GM12878 (cell line): ENCODE measurements around the gene WDR93. TPM values are rescaled to one million over a fixed set of nuclear protein-coding genes. Genes with fewer than 3 reads are reported as not detected.

Experiments used
- ASH2L ChIP-seq: fragments of 300-600, 200-600 bp; sonication (generic); IDR thresholded peaks from 2 replicates; pipeline ENCODE4 v1.6.1; 2017; ENCODE audit warnings: low read depth, mild to moderate bottlenecking, borderline replicate concordance
- BACH1 ChIP-seq: fragments of 450-650 bp; IDR thresholded peaks from 2 replicates; pipeline ENCODE4 v1.6.1; 2017; ENCODE audit warnings: mild to moderate bottlenecking, borderline replicate concordance
- BCL11A ChIP-seq: IDR thresholded peaks from 2 replicates; pipeline ENCODE4 v1.6.1; 2011; ENCODE audit warnings: low read depth, low read length
- BHLHE40 ChIP-seq, 2 experiments: fragments of 450-650 bp in 1 of 2; IDR thresholded peaks; 2 replicates each; pipeline ENCODE4 v1.6.1; 2011 to 2017; ENCODE audit warnings: low read depth in 2 of 2, borderline replicate concordance in 1 of 2, improper control_type of control experiment in 1 of 2, low read length in 1 of 2, mild to moderate bottlenecking in 1 of 2
- BRCA1 ChIP-seq: IDR thresholded peaks from 2 replicates; pipeline ENCODE4 v1.6.1; 2011; ENCODE audit warnings: low read depth, low read length, improper control_type of control experiment
- CTCF ChIP-seq, 3 experiments: IDR thresholded peaks in 2 of 3; conservative IDR thresholded peaks in 1 of 3; 2 replicates each; pipeline ENCODE4 v1.5.1; 2011; ENCODE audit warnings: low read depth in 3 of 3, low read length in 3 of 3, mild to moderate bottlenecking in 3 of 3, control low read depth in 2 of 3, moderate library complexity in 2 of 3, inconsistent platforms in 1 of 3, mixed read lengths in 1 of 3; ENCODE audit not compliant: control insufficient read depth in 2 of 3, insufficient read depth in 1 of 3; ENCODE audit errors: extremely low read depth in 1 of 3
- DPF2 ChIP-seq: fragments of 450-650 bp; IDR thresholded peaks from 2 replicates; pipeline ENCODE4 v1.6.1; 2017; ENCODE audit warnings: mild to moderate bottlenecking
- EP300 ChIP-seq, 2 experiments: fragments of 150-350 bp in 1 of 2; IDR thresholded peaks; 2 replicates each; pipeline ENCODE4 v1.6.1; 2011 to 2012; ENCODE audit warnings: low read depth in 2 of 2, low read length in 2 of 2, borderline replicate concordance in 1 of 2, improper control_type of control experiment in 1 of 2, inconsistent platforms in 1 of 2; ENCODE audit not compliant: control insufficient read depth in 1 of 2
- GATAD2B ChIP-seq: fragments of 450-650 bp; conservative IDR thresholded peaks from 2 replicates; pipeline ENCODE4 v1.6.1; 2017; ENCODE audit warnings: low read depth, mild to moderate bottlenecking, moderate library complexity
- IKZF1 ChIP-seq: fragments of 450-650 bp; conservative IDR thresholded peaks from 2 replicates; pipeline ENCODE4 v1.6.1; 2017; ENCODE audit warnings: antibody characterized with exemption, mild to moderate bottlenecking
- NKRF ChIP-seq: fragments of 450-650 bp; conservative IDR thresholded peaks from 2 replicates; pipeline ENCODE4 v1.6.1; 2017; ENCODE audit warnings: mild to moderate bottlenecking, moderate library complexity
- NR2F1 ChIP-seq: fragments of 450-650 bp; conservative IDR thresholded peaks from 2 replicates; pipeline ENCODE4 v1.6.1; 2017; ENCODE audit warnings: mild to moderate bottlenecking
- RB1 ChIP-seq: fragments of 450-650 bp; formaldehyde crosslinking; IDR thresholded peaks from 2 replicates; pipeline ENCODE4 v1.6.1; 2017; ENCODE audit warnings: mild to moderate bottlenecking, borderline replicate concordance
- RBBP5 ChIP-seq: fragments of 200-600 bp; sonication (generic); conservative IDR thresholded peaks from 2 replicates; pipeline ENCODE4 v1.6.1; 2016
- TCF12 ChIP-seq: IDR thresholded peaks from 2 replicates; pipeline ENCODE4 v1.6.1; 2011; ENCODE audit warnings: low read depth, mild to moderate bottlenecking, low read length
- polyA plus RNA-seq, 11 experiments: library from polyadenylated mRNA; depleted of rRNA in 4 of 11; unstranded in 6 of 11; stranded (reverse) in 5 of 11; fragments of >200 nt; fragmentation: Nextera tagmentation in 4 of 11; fragmentation: Illumina TruSeq in 1 of 11; extraction: Ambion mirVana in 4 of 11; extraction: Trizol in 1 of 11; gene quantifications; 1 replicate in 1 of 11; 2 replicates in 10 of 11; pipeline versions ENCODE4 v1.2.1 to v1.2.3, GENCODE V29; 2011 to 2016; ENCODE audit warnings: inconsistent platforms in 2 of 11, missing spikeins in 2 of 11, low read depth in 1 of 11
- total RNA-seq, 4 experiments: library from RNA; depleted of rRNA in 3 of 4; stranded (reverse); fragments of >200 nt in 3 of 4; fragmentation: Illumina TruSeq in 1 of 4; extraction: Trizol in 1 of 4; gene quantifications; 2 replicates each; pipeline versions ENCODE4 v1.2.1 to v1.2.3, GENCODE V29; 2013 to 2021
- TF ChIP-seq, protein P1 (sequence below): fragments of 450-650 bp; IDR thresholded peaks from 2 replicates; pipeline ENCODE4 v1.6.1; 2017; ENCODE audit warnings: mild to moderate bottlenecking, moderate library complexity

The WDR93 gene
- total and polyA plus RNA-seq, 10 of the 15 experiments (the other 5 are each of a cell fraction or from before 2014, with no cell fraction given): not detected

- TF ChIP-seq NR2F1 (0 out of 2 replicates have a peak, but pooled peaks have one; percentile 20), TCF12 (peak; percentile 63; the same call in 1 of the 2 replicates), EP300 (IDR thresholded peaks at IDR 0.05; ENCODE audit: borderline replicate concordance in 1 of 2, control insufficient read depth in 1 of 2, low read depth in 2 of 2, low read length in 2 of 2) (no peak), DPF2 (0 out of 2 replicates have a peak, but pooled peaks have one; percentile 62), NKRF (0 out of 2 replicates have a peak, but pooled peaks have one; percentile 29), CTCF (IDR thresholded peaks at IDR 0.05 in 2 of 3, conservative IDR thresholded peaks at IDR 0.05 in 1 of 3; ENCODE audit: control insufficient read depth in 2 of 3, extremely low read depth in 1 of 3, insufficient read depth in 1 of 3, low read depth in 3 of 3, low read length in 3 of 3) (peak; percentile 52 to 76 (median 74)), RBBP5 (no peak), GATAD2B (peak; percentile 77), BRCA1 (no peak), BHLHE40 (IDR thresholded peaks at IDR 0.05; ENCODE audit: borderline replicate concordance in 1 of 2, low read depth in 2 of 2, low read length in 1 of 2) (peak; percentile 71 to 95; a peak in 3 of 4 replicates), RB1 (peak; percentile 84; the same call in 1 of the 2 replicates), IKZF1 (peak; percentile 89), BACH1 (peak; percentile 52; the same call in 1 of the 2 replicates), ASH2L (no peak), BCL11A (no peak)
- TF ChIP-seq, protein P1, sequence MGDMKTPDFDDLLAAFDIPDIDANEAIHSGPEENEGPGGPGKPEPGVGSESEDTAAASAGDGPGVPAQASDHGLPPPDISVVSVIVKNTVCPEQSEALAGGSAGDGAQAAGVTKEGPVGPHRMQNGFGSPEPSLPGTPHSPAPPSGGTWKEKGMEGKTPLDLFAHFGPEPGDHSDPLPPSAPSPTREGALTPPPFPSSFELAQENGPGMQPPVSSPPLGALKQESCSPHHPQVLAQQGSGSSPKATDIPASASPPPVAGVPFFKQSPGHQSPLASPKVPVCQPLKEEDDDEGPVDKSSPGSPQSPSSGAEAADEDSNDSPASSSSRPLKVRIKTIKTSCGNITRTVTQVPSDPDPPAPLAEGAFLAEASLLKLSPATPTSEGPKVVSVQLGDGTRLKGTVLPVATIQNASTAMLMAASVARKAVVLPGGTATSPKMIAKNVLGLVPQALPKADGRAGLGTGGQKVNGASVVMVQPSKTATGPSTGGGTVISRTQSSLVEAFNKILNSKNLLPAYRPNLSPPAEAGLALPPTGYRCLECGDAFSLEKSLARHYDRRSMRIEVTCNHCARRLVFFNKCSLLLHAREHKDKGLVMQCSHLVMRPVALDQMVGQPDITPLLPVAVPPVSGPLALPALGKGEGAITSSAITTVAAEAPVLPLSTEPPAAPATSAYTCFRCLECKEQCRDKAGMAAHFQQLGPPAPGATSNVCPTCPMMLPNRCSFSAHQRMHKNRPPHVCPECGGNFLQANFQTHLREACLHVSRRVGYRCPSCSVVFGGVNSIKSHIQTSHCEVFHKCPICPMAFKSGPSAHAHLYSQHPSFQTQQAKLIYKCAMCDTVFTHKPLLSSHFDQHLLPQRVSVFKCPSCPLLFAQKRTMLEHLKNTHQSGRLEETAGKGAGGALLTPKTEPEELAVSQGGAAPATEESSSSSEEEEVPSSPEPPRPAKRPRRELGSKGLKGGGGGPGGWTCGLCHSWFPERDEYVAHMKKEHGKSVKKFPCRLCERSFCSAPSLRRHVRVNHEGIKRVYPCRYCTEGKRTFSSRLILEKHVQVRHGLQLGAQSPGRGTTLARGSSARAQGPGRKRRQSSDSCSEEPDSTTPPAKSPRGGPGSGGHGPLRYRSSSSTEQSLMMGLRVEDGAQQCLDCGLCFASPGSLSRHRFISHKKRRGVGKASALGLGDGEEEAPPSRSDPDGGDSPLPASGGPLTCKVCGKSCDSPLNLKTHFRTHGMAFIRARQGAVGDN: peak; percentile 90
Observed at GRCh38 chr15:89750560-89751542, 60.2 kb downstream of the WDR93 start, which contains the start of gene MESP1 (continued).
